Stimulated activated CD8-positive, alpha-beta memory T cell treated with anti-CD3 and anti-CD28 coated beads, Interleukin-15, amount 100 ng/mL, for 1 hour (primary cell): Measurements from ENCODE around the gene FAM83G.
A peak's percentile ranks its signal among the peaks of the same experiment; 100 is the strongest.
"Not testable (repeated sequence)": the region's sequence is repeated elsewhere in the genome, so short reads cannot be mapped to it uniquely, and the experiment has no call there.

Experiments
- DNase-seq: peaks from one replicate; pipeline ENCODE4 v3.0.0-alpha.2; 2020; ENCODE audit warnings: low read depth

The FAM83G gene

GRCh38 chr17:18968945-18969887, 35.3 kb downstream of the FAM83G start:
- DNase-seq: no peak

DNA sequence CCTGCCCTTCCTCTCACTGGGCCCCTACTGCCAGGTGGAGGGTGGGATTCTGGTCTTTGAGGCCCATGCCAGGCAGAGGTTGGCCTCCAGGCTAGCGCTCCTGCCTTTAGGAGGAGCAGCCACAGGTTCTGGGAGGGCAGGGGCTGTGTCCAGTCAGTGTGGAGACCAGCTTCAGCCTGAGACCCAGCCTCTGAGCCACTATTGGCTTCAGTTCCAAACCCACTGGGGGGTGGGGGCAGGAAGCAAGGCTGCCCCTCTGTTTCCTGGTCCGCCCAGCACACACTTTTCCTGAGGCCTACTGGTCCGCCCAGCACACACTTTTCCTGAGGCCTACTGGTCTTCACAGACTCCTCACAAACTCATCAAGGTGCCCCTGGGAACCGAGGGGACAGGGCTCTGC, 36.2 kb downstream of the FAM83G start:
- no peak for DNase-seq

GRCh38 chr17:18967916-18968315, 36.6 kb downstream of the FAM83G start:
- no peak for DNase-seq

GRCh38 chr17:18966831-18967624, 37.5 kb downstream of the FAM83G start:
- DNase-seq: no peak

- DNase-seq: no peak
Measured at GRCh38 chr17:18965530-18966236, 38.9 kb downstream of the FAM83G start.

DNA sequence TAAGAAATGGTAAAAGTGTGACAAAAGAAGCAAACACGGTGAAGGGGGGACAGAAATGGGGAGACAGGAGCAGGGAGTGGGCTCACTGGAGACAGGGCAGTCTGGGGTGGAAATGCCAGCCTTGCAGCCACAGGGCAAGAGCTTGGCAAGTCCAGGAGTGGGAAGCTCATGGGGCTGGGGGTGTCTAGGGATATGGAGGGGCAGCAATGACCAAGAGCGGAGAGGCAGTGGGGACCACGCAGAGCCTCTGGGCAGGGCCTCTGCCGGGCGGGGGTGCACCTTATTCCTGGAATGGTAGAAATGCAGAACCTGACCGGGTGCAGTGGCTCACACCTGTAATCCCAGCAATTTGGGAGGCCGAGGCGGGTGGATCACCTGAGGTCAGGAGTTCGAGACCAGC, 40.0 kb downstream of the FAM83G start:
- no peak for DNase-seq

- no peak for DNase-seq
Measured at GRCh38 chr17:18964018-18964351, 40.6 kb downstream of the FAM83G start.

GRCh38 chr17:18963126-18964017, 41.2 kb downstream of the FAM83G start:
- DNase-seq: no peak

- no peak for DNase-seq
Measured at GRCh38 chr17:18962494-18962815, 42.1 kb downstream of the FAM83G start.

GRCh38 chr17:18961634-18962493, 42.7 kb downstream of the FAM83G start:
- no peak for DNase-seq

DNA sequence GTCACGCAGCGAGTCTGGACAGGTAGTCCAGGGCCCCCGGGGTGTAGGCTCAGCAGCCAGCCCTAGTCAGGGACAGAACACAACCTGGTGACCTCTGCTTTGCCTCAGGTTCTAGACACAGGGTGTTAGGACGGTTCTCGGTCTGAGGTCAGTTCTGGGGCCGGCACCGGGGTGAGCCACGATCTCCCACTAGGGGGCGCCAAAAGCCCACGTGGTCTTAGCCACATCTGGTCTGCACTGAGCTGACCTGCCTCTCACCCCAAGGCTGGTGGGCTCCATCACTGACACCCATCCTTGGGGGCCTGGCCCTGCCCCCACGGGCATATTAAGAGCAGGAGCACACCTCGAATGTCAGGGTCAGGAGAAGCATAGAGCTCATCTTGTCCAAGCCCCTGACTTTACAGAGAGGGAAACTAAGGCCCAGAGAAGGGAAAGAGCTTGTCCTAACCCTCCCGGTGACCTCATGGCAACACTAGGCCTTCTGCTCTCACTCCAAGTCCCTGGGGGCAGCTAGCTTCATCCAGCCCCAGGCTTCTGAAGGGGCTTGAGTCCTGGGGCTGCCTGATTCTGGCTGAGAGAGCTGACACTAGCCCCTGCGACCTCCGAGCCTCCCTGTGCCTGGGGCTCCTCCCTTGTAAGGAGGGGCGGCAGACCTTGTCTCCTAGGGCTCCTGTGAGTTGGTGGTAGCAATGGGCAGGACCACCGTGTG, 43.6 kb downstream of the FAM83G start:
- DNase-seq: peak; percentile 66

- no peak for DNase-seq
Measured at GRCh38 chr17:18960241-18960665, 44.3 kb downstream of the FAM83G start.

DNA sequence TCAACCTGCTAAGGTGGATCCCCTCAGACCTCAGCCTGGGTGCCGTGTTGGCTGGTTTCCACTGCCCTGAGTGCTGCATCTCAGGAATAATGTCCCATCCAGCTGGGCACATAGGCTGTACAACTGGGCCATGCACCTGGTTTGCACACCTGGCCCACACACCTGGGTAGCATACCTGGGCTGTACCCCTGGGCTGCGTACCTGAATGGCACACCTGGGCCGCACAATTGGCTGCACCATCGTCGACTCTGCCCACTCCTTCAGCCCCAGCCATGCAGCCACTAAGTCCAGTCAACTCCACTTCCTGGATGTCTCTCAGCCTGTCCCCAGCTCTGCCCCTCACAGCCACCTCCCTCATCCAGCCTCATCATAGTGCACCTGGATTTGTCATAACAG, 44.7 kb downstream of the FAM83G start:
- no peak for DNase-seq

- no peak for DNase-seq
Measured at GRCh38 chr17:18959071-18959844, 45.3 kb downstream of the FAM83G start.

DNA sequence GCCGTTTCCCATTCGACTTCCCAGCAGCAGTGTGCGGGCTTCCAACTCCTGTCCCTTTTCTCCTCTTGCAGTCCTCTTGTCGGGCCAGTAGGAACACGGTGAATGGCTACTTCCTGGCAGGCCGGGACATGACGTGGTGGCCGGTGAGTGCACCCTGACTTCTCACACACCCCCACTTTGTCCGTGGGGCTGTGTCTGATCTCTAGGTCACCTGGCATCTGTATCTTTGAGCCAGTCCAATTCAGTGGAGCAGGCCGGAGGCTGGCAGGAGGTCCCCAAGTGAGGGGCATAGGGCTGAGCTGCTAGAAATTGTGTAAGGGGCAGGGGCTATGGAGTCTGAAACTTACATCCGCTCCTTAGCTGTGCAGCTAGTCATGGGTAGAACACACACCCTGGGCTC, 46.0 kb downstream of the FAM83G start:
- no peak for DNase-seq

GRCh38 chr17:18957831-18958230, 46.7 kb downstream of the FAM83G start:
- no peak for DNase-seq

DNA sequence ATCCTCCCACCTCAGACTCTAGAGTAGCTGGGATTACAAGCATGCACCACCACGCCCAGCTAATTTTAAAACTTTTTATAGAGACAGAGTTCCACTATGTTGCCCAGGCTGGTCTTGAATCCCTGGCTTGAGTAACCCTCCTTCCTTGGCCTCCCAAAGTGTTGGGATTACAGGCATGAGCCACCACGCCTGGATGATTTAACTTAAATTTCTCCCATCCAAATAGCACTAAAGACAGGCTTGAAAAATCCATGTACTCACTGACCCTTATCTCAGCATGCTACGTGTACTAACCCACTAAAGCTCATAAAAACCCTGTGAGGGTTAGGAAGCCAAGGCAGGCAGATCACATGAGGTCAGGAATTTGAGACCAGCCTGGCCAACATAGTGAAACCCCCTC, 48.0 kb downstream of the FAM83G start:
- no peak for DNase-seq

GRCh38 chr17:18956021-18956420, 48.5 kb downstream of the FAM83G start:
- DNase-seq: not testable (repeated sequence)

GRCh38 chr17:18955009-18955408, 49.6 kb downstream of the FAM83G start:
- DNase-seq: no peak
